ENCODE data around the gene LRCOL1. TPM values are rescaled to one million over a fixed set of nuclear protein-coding genes. Genes with fewer than 3 reads are reported as not detected.
A peak's percentile ranks its signal among the peaks of the same experiment; 100 is the strongest.

Gene LRCOL1
- total RNA-seq, 1 donor from 2014 or later: not detected

- H3K27me3 Mint-ChIP-seq: peaks cover 43% of the 10 kb centered on the region
- H3K4me3 Mint-ChIP-seq (ENCODE audit: low read depth): no peak overlapping the region
- no peak overlapping the region for H3K27ac Mint-ChIP-seq
- H3K9me3 Mint-ChIP-seq (ENCODE audit: low read depth): no peaks in the 10 kb centered on the region
- H3K4me1 Mint-ChIP-seq (ENCODE audit: low read depth): no peaks in the 10 kb centered on the region
- DNase-seq (ENCODE audit: low spot score, unreplicated experiment): no peak
- H3K36me3 Mint-ChIP-seq (ENCODE audit: insufficient read depth): peaks cover 15% of the 10 kb centered on the region
- TF ChIP-seq CTCF (IDR thresholded peaks at IDR 0.05; ENCODE audit: unreplicated experiment): no peak
These were observed 26.0 kb downstream of the LRCOL1 start for GRCh38 chr12:132584429-132584828.

- Mint-ChIP-seq H3K27ac (peak overlapping the region; percentile 73), H3K27me3 (peaks cover 44% of the 10 kb centered on the region), H3K9me3 (ENCODE audit: low read depth) (no peaks in the 10 kb centered on the region), H3K4me1 (ENCODE audit: low read depth) (no peaks in the 10 kb centered on the region), H3K4me3 (ENCODE audit: low read depth) (no peak overlapping the region), H3K36me3 (ENCODE audit: insufficient read depth) (peaks cover 19% of the 10 kb centered on the region)
- TF ChIP-seq CTCF (IDR thresholded peaks at IDR 0.05; ENCODE audit: unreplicated experiment): no peak
- no peak for DNase-seq (ENCODE audit: low spot score, unreplicated experiment)
These were observed 26.6 kb downstream of the LRCOL1 start for GRCh38 chr12:132583736-132584135.

GRCh38 chr12:132583411-132583710, 27.0 kb downstream of the LRCOL1 start:
- Mint-ChIP-seq H3K9me3 (ENCODE audit: low read depth) (no peaks in the 10 kb centered on the region), H3K4me1 (ENCODE audit: low read depth) (no peaks in the 10 kb centered on the region), H3K27ac (no peak overlapping the region), H3K36me3 (ENCODE audit: insufficient read depth) (peaks cover 21% of the 10 kb centered on the region), H3K27me3 (peaks cover 40% of the 10 kb centered on the region), H3K4me3 (ENCODE audit: low read depth) (no peak overlapping the region)
- no peak for DNase-seq (ENCODE audit: low spot score, unreplicated experiment)
- no peak for TF ChIP-seq CTCF (IDR thresholded peaks at IDR 0.05; ENCODE audit: unreplicated experiment)

- Mint-ChIP-seq H3K9me3 (ENCODE audit: low read depth) (no peaks in the 10 kb centered on the region), H3K27me3 (peaks cover 36% of the 10 kb centered on the region), H3K4me3 (ENCODE audit: low read depth) (no peak overlapping the region), H3K27ac (no peak overlapping the region), H3K36me3 (ENCODE audit: insufficient read depth) (peaks cover 24% of the 10 kb centered on the region), H3K4me1 (ENCODE audit: low read depth) (no peaks in the 10 kb centered on the region)
- no peak for DNase-seq (ENCODE audit: low spot score, unreplicated experiment)
- no peak for TF ChIP-seq CTCF (IDR thresholded peaks at IDR 0.05; ENCODE audit: unreplicated experiment)
These were observed 27.6 kb downstream of the LRCOL1 start for GRCh38 chr12:132582582-132583410.

- H3K27me3 Mint-ChIP-seq: peaks cover 36% of the 10 kb centered on the region
- H3K9me3 Mint-ChIP-seq (ENCODE audit: low read depth): no peaks in the 10 kb centered on the region
- no peak for TF ChIP-seq CTCF (IDR thresholded peaks at IDR 0.05; ENCODE audit: unreplicated experiment)
- no peaks in the 10 kb centered on the region for H3K4me1 Mint-ChIP-seq (ENCODE audit: low read depth)
- no peak overlapping the region for H3K4me3 Mint-ChIP-seq (ENCODE audit: low read depth)
- no peak for DNase-seq (ENCODE audit: low spot score, unreplicated experiment)
- no peak overlapping the region for H3K27ac Mint-ChIP-seq
- peaks cover 25% of the 10 kb centered on the region for H3K36me3 Mint-ChIP-seq (ENCODE audit: insufficient read depth)
These were observed 28.3 kb downstream of the LRCOL1 start for GRCh38 chr12:132582058-132582420.

Data from progenitor cell of endocrine pancreas (in vitro differentiated cells).